Suppressor macrophage (primary cell): ENCODE data around the gene GOLGA2.

Experiments
- DNase-seq, 4 experiments: peaks; one replicate each; pipeline ENCODE4 v3.0.0-alpha.2; 2020 to 2022
- total RNA-seq, 17 experiments: gene quantifications; one replicate each; lab custom pipeline; 2026; ENCODE audit warnings: mixed read lengths in 6 of 17, inconsistent platforms in 3 of 17; lab: John Stamatoyannopoulos, UW

The GOLGA2 gene
- total RNA-seq: 36.8 to 93.6 (median 61.4) reads per million in 17 experiments

- peak in 3 of 4 experiments; percentile 24 to 42 (median 25) for DNase-seq
These were observed at the start of gene GOLGA2 for GRCh38 chr9:128275198-128276007. TSS of gene GOLGA2 (minus strand) at chr9:128276007. CDS start at chr9:128275976, 31 bp downstream.

GRCh38 chr9:128324401-128324800 is 48.6 kb upstream of the GOLGA2 start:
- DNase-seq: no peak

GRCh38 chr9:128323791-128324190 is 48.0 kb upstream of the GOLGA2 start:
- DNase-seq: peak; percentile 15 to 58 (median 24)

GRCh38 chr9:128323212-128323730 is 47.5 kb upstream of the GOLGA2 start:
- no peak for DNase-seq

- peak; percentile 95 to 98 (median 96) for DNase-seq
These were observed 46.8 kb upstream of the GOLGA2 start, which contains the start of the genes COQ4 and TRUB2 for GRCh38 chr9:128322404-128323211. TSS of gene COQ4 (plus strand) at chr9:128322839. CDS start at chr9:128322859, 20 bp downstream. TSS of gene TRUB2 (minus strand) at chr9:128322447. CDS start at chr9:128322408, 39 bp downstream.

GRCh38 chr9:128321879-128322403 is 46.1 kb upstream of the GOLGA2 start:
- peak in 1 of 4 experiments; percentile 15 for DNase-seq

- no peak for DNase-seq
These were observed 45.5 kb upstream of the GOLGA2 start for GRCh38 chr9:128321343-128321742.

- no peak for DNase-seq
These were observed 41.8 kb upstream of the GOLGA2 start for GRCh38 chr9:128317629-128318028.

GRCh38 chr9:128316421-128316820 is 40.6 kb upstream of the GOLGA2 start:
- no peak for DNase-seq

- no peak for DNase-seq
These were observed 38.9 kb upstream of the GOLGA2 start for GRCh38 chr9:128314697-128315096.

- no peak for DNase-seq
These were observed 34.7 kb upstream of the GOLGA2 start for GRCh38 chr9:128310461-128310860.

GRCh38 chr9:128309551-128309950 is 33.7 kb upstream of the GOLGA2 start:
- DNase-seq: no peak

GRCh38 chr9:128304971-128305288 is 29.1 kb upstream of the GOLGA2 start:
- DNase-seq: no peak

- no peak for DNase-seq
These were observed 28.5 kb upstream of the GOLGA2 start for GRCh38 chr9:128304136-128304970.

- no peak for DNase-seq
These were observed 23.0 kb upstream of the GOLGA2 start for GRCh38 chr9:128298535-128299482.

- no peak for DNase-seq
These were observed 21.5 kb upstream of the GOLGA2 start for GRCh38 chr9:128297221-128297773.

GRCh38 chr9:128296340-128297220 is 20.8 kb upstream of the GOLGA2 start:
- no peak for DNase-seq

GRCh38 chr9:128294142-128294541 is 18.3 kb upstream of the GOLGA2 start:
- no peak for DNase-seq

GRCh38 chr9:128293091-128293490 is 17.3 kb upstream of the GOLGA2 start:
- DNase-seq: no peak
